SU-DHL-6 (cell line): ENCODE data around the gene GABRA5.

Source experiments
- CTCF ChIP-seq: fragments of 200-600 bp; sonication (generic); IDR thresholded peaks from one replicate; pipeline ENCODE4 v1.5.1; 2017; ENCODE audit warnings: antibody characterized with exemption, mild to moderate bottlenecking, low read length, moderate library complexity; ENCODE audit not compliant: insufficient read depth, poor library complexity, severe bottlenecking
- EZH2phosphoT487 ChIP-seq: fragments of 200-600 bp; sonication (generic), shearing (Covaris generic); conservative IDR thresholded peaks from 2 replicates; pipeline ENCODE4 v1.6.1; 2018; ENCODE audit warnings: mild to moderate bottlenecking, antibody characterized with exemption, low read length, moderate library complexity, mixed read lengths

- TF ChIP-seq CTCF = no peak
- TF ChIP-seq EZH2phosphoT487 = no peak
Observed at GRCh38 chr15:26890988-26891387, 24.1 kb downstream of the GABRA5 start.
